ENCODE results near the gene ST3GAL6.

Gene ST3GAL6

GRCh38 chr3:98777286-98777685 is 14.1 kb downstream of the ST3GAL6 start:
- no peak for DNase-seq (ENCODE audit: low read depth)

GRCh38 chr3:98777801-98778220 is 14.7 kb downstream of the ST3GAL6 start:
- no peak for DNase-seq (ENCODE audit: low read depth)

GRCh38 chr3:98778383-98778782 is 15.2 kb downstream of the ST3GAL6 start:
- no peak for DNase-seq (ENCODE audit: low read depth)

- no peak for DNase-seq (ENCODE audit: low read depth)
These were observed 15.8 kb downstream of the ST3GAL6 start for GRCh38 chr3:98778852-98779413.

- no peak for DNase-seq (ENCODE audit: low read depth)
These were observed 16.6 kb downstream of the ST3GAL6 start for GRCh38 chr3:98779541-98780335.

- no peak for DNase-seq (ENCODE audit: low read depth)
These were observed 17.2 kb downstream of the ST3GAL6 start for GRCh38 chr3:98780343-98780742.

GRCh38 chr3:98782824-98783500 is 19.8 kb downstream of the ST3GAL6 start:
- DNase-seq (ENCODE audit: low read depth), result no peak

- no peak for DNase-seq (ENCODE audit: low read depth)
These were observed 20.9 kb downstream of the ST3GAL6 start for GRCh38 chr3:98784042-98784441.

- DNase-seq (ENCODE audit: low read depth), result no peak
These were observed 21.8 kb downstream of the ST3GAL6 start for GRCh38 chr3:98784666-98785600.

- no peak for DNase-seq (ENCODE audit: low read depth)
These were observed 23.3 kb downstream of the ST3GAL6 start for GRCh38 chr3:98786364-98787006.

GRCh38 chr3:98787181-98787580 is 24.0 kb downstream of the ST3GAL6 start:
- no peak for DNase-seq (ENCODE audit: low read depth)

- no peak for DNase-seq (ENCODE audit: low read depth)
These were observed 25.5 kb downstream of the ST3GAL6 start for GRCh38 chr3:98788651-98789050.

GRCh38 chr3:98791341-98792325 is 28.5 kb downstream of the ST3GAL6 start:
- no peak for DNase-seq (ENCODE audit: low read depth)

- DNase-seq (ENCODE audit: low read depth), result no peak
These were observed 30.8 kb downstream of the ST3GAL6 start for GRCh38 chr3:98793971-98794370.

- no peak for DNase-seq (ENCODE audit: low read depth)
These were observed 33.2 kb downstream of the ST3GAL6 start for GRCh38 chr3:98796334-98796733.

- no peak for DNase-seq (ENCODE audit: low read depth)
These were observed 34.8 kb downstream of the ST3GAL6 start for GRCh38 chr3:98797905-98798304.

- no peak for DNase-seq (ENCODE audit: low read depth)
These were observed 35.7 kb downstream of the ST3GAL6 start for GRCh38 chr3:98798820-98799219.

- DNase-seq (ENCODE audit: low read depth), result no peak
These were observed 36.3 kb downstream of the ST3GAL6 start for GRCh38 chr3:98799479-98799878.

- DNase-seq (ENCODE audit: low read depth), result no peak
These were observed 37.3 kb downstream of the ST3GAL6 start for GRCh38 chr3:98800401-98800800.

GRCh38 chr3:98801043-98801747 is 38.1 kb downstream of the ST3GAL6 start:
- no peak for DNase-seq (ENCODE audit: low read depth)
